Astrocyte (in vitro differentiated cells and primary cell): ENCODE data around the gene FCN2. TPM values are rescaled to one million over a fixed set of nuclear protein-coding genes. Genes with fewer than 3 reads are reported as not detected.
A peak's percentile ranks its signal among the peaks of the same experiment; 100 is the strongest.

Experiments
- DNase-seq: peaks from one replicate; pipeline ENCODE4 v3.0.0-alpha.2; 2010; ENCODE audit warnings: low read depth
- FAIRE-seq: peaks from 2 replicates; lab custom pipeline; 2011; peaks lifted over from hg19 to GRCh38; lab: Jason Lieb, UNC
- H2AFZ ChIP-seq: 2 replicates; pipeline ENCODE4 v1.6.0; 2012; ENCODE audit warnings: low read depth, low read length, inconsistent platforms
- H3K27ac ChIP-seq: 2 replicates; pipeline ENCODE4 v1.5.1; 2011; ENCODE audit warnings: low read depth, low read length, inconsistent platforms
- H3K27me3 ChIP-seq: 2 replicates; pipeline ENCODE4 v1.6.0; 2011; ENCODE audit warnings: low read length, inconsistent platforms; ENCODE audit not compliant: insufficient read depth
- H3K36me3 ChIP-seq: 2 replicates; pipeline ENCODE4 v1.5.1; 2011; ENCODE audit warnings: low read length, inconsistent platforms; ENCODE audit not compliant: insufficient read depth
- H3K4me1 ChIP-seq: 2 replicates; pipeline ENCODE4 v1.5.1; 2011; ENCODE audit warnings: low read length, inconsistent platforms; ENCODE audit not compliant: insufficient read depth
- H3K4me2 ChIP-seq: 2 replicates; pipeline ENCODE4 v1.6.0; 2012; ENCODE audit warnings: low read length, inconsistent platforms
- H3K4me3 ChIP-seq: 2 replicates; pipeline ENCODE4 v1.5.1; 2011; ENCODE audit warnings: low read depth, mild to moderate bottlenecking, low read length, inconsistent platforms; ENCODE audit not compliant: insufficient read depth
- H3K79me2 ChIP-seq: 2 replicates; pipeline ENCODE4 v1.6.0; 2012; ENCODE audit warnings: mild to moderate bottlenecking, low read length, inconsistent platforms; ENCODE audit not compliant: insufficient read depth
- H3K9ac ChIP-seq: 2 replicates; pipeline ENCODE4 v1.6.0; 2012; ENCODE audit warnings: mild to moderate bottlenecking, low read length, inconsistent platforms
- H3K9me3 ChIP-seq: 2 replicates; pipeline ENCODE4 v1.5.1; 2012; ENCODE audit warnings: low read depth, mild to moderate bottlenecking, low read length, inconsistent platforms; ENCODE audit not compliant: insufficient read depth
- H4K20me1 ChIP-seq: 2 replicates; pipeline ENCODE4 v1.6.0; 2012; ENCODE audit warnings: low read length, inconsistent platforms; ENCODE audit not compliant: insufficient read depth
- H3K27ac Mint-ChIP-seq: one replicate; pipeline ENCODE4 v1.8.0; 2021; ENCODE audit warnings: mild to moderate bottlenecking, mixed read lengths; ENCODE audit not compliant: unreplicated experiment
- H3K27me3 Mint-ChIP-seq: one replicate; pipeline ENCODE4 v1.8.0; 2021; ENCODE audit warnings: low read depth, mixed read lengths; ENCODE audit not compliant: unreplicated experiment
- H3K36me3 Mint-ChIP-seq: one replicate; pipeline ENCODE4 v1.8.0; 2021; ENCODE audit warnings: low read depth, mixed read lengths; ENCODE audit not compliant: unreplicated experiment
- H3K4me1 Mint-ChIP-seq: one replicate; pipeline ENCODE4 v1.8.0; 2021; ENCODE audit warnings: low read depth, mixed read lengths; ENCODE audit not compliant: unreplicated experiment
- H3K4me3 Mint-ChIP-seq: one replicate; pipeline ENCODE4 v1.8.0; 2021; ENCODE audit warnings: mild to moderate bottlenecking, moderate library complexity, mixed read lengths; ENCODE audit not compliant: unreplicated experiment
- H3K9me3 Mint-ChIP-seq: one replicate; pipeline ENCODE4 v1.8.0; 2021; ENCODE audit warnings: mild to moderate bottlenecking, mixed read lengths; ENCODE audit not compliant: unreplicated experiment
- EZH2 ChIP-seq: IDR thresholded peaks from 2 replicates; pipeline ENCODE4 v1.6.1; 2012; ENCODE audit warnings: mild to moderate bottlenecking, low read length, inconsistent platforms; ENCODE audit not compliant: insufficient read depth
- total RNA-seq: library from RNA; stranded (reverse); gene quantifications from 2 replicates; pipeline ENCODE4 v1.2.1, GENCODE V29; 2021
- TF ChIP-seq, protein P1 (sequence below): IDR thresholded peaks from 2 replicates; pipeline ENCODE4 v1.5.1; 2011; ENCODE audit warnings: low read depth, mild to moderate bottlenecking, inconsistent platforms, low read length, moderate library complexity; ENCODE audit not compliant: insufficient read depth

The FCN2 gene
- total RNA-seq, 1 donor from 2014 or later: not detected

DNA sequence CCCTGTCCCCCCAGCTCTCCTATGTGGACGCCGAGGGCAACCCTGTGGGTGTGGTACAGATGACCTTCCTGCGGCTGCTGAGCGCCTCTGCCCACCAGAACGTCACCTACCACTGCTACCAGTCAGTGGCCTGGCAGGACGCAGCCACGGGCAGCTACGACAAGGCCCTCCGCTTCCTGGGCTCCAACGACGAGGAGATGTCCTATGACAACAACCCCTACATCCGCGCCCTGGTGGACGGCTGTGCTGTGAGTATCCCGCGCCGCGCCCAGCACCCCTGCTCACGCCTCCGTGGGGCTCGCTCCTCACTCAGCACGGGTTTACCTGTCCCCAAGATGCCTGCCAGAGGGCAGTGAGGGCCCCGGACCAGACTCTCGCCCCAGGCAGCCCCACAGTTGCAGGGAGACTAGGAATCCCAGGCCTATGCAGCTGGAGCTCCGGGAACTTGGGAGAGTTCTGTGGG is 45.6 kb upstream of the FCN2 start:
- H3K36me3 ChIP-seq: peaks cover 49% of the 10 kb centered on the region
- no peak overlapping the region for H3K27ac ChIP-seq
- H3K4me3 ChIP-seq: no peak overlapping the region

GRCh38 chr9:134835448-134835847 is 45.2 kb upstream of the FCN2 start:
- no peaks in the 10 kb centered on the region for H3K27me3 Mint-ChIP-seq
- no peak for FAIRE-seq
- H3K27ac ChIP-seq: no peak overlapping the region
- no peak overlapping the region for H3K4me2 ChIP-seq
- peaks cover 30% of the 10 kb centered on the region for H3K79me2 ChIP-seq
- DNase-seq: no peak
- H3K4me3 ChIP-seq: no peak overlapping the region
- no peak overlapping the region for H3K9ac ChIP-seq
- no peaks in the 10 kb centered on the region for H3K9me3 ChIP-seq
- no peak for TF ChIP-seq EZH2
- TF ChIP-seq, protein P1, sequence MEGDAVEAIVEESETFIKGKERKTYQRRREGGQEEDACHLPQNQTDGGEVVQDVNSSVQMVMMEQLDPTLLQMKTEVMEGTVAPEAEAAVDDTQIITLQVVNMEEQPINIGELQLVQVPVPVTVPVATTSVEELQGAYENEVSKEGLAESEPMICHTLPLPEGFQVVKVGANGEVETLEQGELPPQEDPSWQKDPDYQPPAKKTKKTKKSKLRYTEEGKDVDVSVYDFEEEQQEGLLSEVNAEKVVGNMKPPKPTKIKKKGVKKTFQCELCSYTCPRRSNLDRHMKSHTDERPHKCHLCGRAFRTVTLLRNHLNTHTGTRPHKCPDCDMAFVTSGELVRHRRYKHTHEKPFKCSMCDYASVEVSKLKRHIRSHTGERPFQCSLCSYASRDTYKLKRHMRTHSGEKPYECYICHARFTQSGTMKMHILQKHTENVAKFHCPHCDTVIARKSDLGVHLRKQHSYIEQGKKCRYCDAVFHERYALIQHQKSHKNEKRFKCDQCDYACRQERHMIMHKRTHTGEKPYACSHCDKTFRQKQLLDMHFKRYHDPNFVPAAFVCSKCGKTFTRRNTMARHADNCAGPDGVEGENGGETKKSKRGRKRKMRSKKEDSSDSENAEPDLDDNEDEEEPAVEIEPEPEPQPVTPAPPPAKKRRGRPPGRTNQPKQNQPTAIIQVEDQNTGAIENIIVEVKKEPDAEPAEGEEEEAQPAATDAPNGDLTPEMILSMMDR: no peak
- no peak overlapping the region for H3K27ac Mint-ChIP-seq
- H4K20me1 ChIP-seq: peaks cover 97% of the 10 kb centered on the region
- peaks cover 50% of the 10 kb centered on the region for H3K36me3 ChIP-seq
- H3K36me3 Mint-ChIP-seq: peaks cover 20% of the 10 kb centered on the region
- H3K9me3 Mint-ChIP-seq: no peaks in the 10 kb centered on the region
- H3K4me1 Mint-ChIP-seq: peaks cover 8% of the 10 kb centered on the region
- no peak overlapping the region for H3K4me3 Mint-ChIP-seq
- H3K27me3 ChIP-seq: no peaks in the 10 kb centered on the region
- peaks cover 13% of the 10 kb centered on the region for H3K4me1 ChIP-seq
- no peak overlapping the region for H2AFZ ChIP-seq

More for the DNA sequence above, 45.6 kb upstream of the FCN2 start:
- no peaks in the 10 kb centered on the region for H3K27me3 Mint-ChIP-seq
- peaks cover 13% of the 10 kb centered on the region for H3K4me1 ChIP-seq
- H3K27me3 ChIP-seq: no peaks in the 10 kb centered on the region
- no peak for TF ChIP-seq EZH2
- TF ChIP-seq, protein P1: no peak
- FAIRE-seq: no peak
- H3K27ac Mint-ChIP-seq: peak overlapping the region; percentile 53
- H3K4me3 Mint-ChIP-seq: no peak overlapping the region
- peaks cover 6% of the 10 kb centered on the region for H3K4me1 Mint-ChIP-seq
- H3K79me2 ChIP-seq: peaks cover 29% of the 10 kb centered on the region
- H3K4me2 ChIP-seq: no peak overlapping the region
- peaks cover 97% of the 10 kb centered on the region for H4K20me1 ChIP-seq
- no peaks in the 10 kb centered on the region for H3K9me3 ChIP-seq
- H2AFZ ChIP-seq: no peak overlapping the region
- no peaks in the 10 kb centered on the region for H3K9me3 Mint-ChIP-seq
- peaks cover 22% of the 10 kb centered on the region for H3K36me3 Mint-ChIP-seq
- DNase-seq: no peak
- H3K9ac ChIP-seq: no peak overlapping the region

GRCh38 chr9:134835987-134836386 is 44.6 kb upstream of the FCN2 start:
- DNase-seq (no peak), FAIRE-seq (no peak)
- H2AFZ ChIP-seq: no peak overlapping the region
- H3K36me3 ChIP-seq: peaks cover 47% of the 10 kb centered on the region
- Mint-ChIP-seq H3K27me3 (no peaks in the 10 kb centered on the region), H3K4me1 (peaks cover 10% of the 10 kb centered on the region), H3K9me3 (no peaks in the 10 kb centered on the region), H3K36me3 (peaks cover 18% of the 10 kb centered on the region), H3K27ac (no peak overlapping the region), H3K4me3 (no peak overlapping the region)
- TF ChIP-seq EZH2: no peak
- TF ChIP-seq, protein P1: no peak
- peaks cover 33% of the 10 kb centered on the region for H3K79me2 ChIP-seq
- peaks cover 13% of the 10 kb centered on the region for H3K4me1 ChIP-seq
- H3K27me3 ChIP-seq: no peaks in the 10 kb centered on the region
- H3K27ac ChIP-seq: no peak overlapping the region
- no peak overlapping the region for H3K4me3 ChIP-seq
- no peaks in the 10 kb centered on the region for H3K9me3 ChIP-seq
- no peak overlapping the region for H3K9ac ChIP-seq
- H3K4me2 ChIP-seq: no peak overlapping the region
- peaks cover 97% of the 10 kb centered on the region for H4K20me1 ChIP-seq
